DND-41 (cell line): Measurements from ENCODE around the gene IL10RA.

Source experiments
- ATAC-seq: fragments of 200-7000 bp; cut with Tn5 transposase; 3 replicates; pipeline ENCODE4 v1.9.1; 2021; ENCODE audit warnings: low read depth; ENCODE audit not compliant: insufficient read depth
- DNase-seq: peaks from one replicate; pipeline ENCODE4 v3.0.0-alpha.2; 2020
- H2AFZ ChIP-seq: 2 replicates; pipeline ENCODE4 v1.6.0; 2012; ENCODE audit warnings: low read depth, low read length
- H3K27ac ChIP-seq: 2 replicates; pipeline ENCODE4 v1.5.1; 2012; ENCODE audit warnings: low read length, inconsistent platforms
- H3K27me3 ChIP-seq: fragments of 200-600 bp; sonication (generic); 2 replicates; pipeline ENCODE4 v1.6.0; 2012; ENCODE audit warnings: low read length, mild to moderate bottlenecking, inconsistent platforms; ENCODE audit not compliant: insufficient read depth, poor library complexity
- H3K36me3 ChIP-seq: 2 replicates; pipeline ENCODE4 v1.5.1; 2012; ENCODE audit warnings: low read length, inconsistent platforms; ENCODE audit not compliant: insufficient read depth
- H3K4me1 ChIP-seq: 2 replicates; pipeline ENCODE4 v1.5.1; 2012; ENCODE audit warnings: mild to moderate bottlenecking, low read length; ENCODE audit not compliant: insufficient read depth
- H3K4me2 ChIP-seq: 2 replicates; pipeline ENCODE4 v1.6.0; 2012; ENCODE audit warnings: mild to moderate bottlenecking, moderate library complexity, low read length, inconsistent platforms; ENCODE audit not compliant: insufficient read depth
- H3K4me3 ChIP-seq, 2 experiments: fragments of 200-600 bp in 1 of 2; shearing (Covaris generic) in 1 of 2; 2 replicates each; pipeline ENCODE4 v1.5.1; 2012 to 2016; ENCODE audit warnings: inconsistent platforms in 2 of 2, low read length in 2 of 2, mild to moderate bottlenecking in 2 of 2, low read depth in 1 of 2, moderate library complexity in 1 of 2
- H3K79me2 ChIP-seq: 2 replicates; pipeline ENCODE4 v1.6.0; 2012; ENCODE audit warnings: low read length, inconsistent platforms; ENCODE audit not compliant: insufficient read depth
- H3K9ac ChIP-seq: 2 replicates; pipeline ENCODE4 v1.6.0; 2012; ENCODE audit warnings: low read depth, mild to moderate bottlenecking, inconsistent platforms, low read length, moderate library complexity
- H3K9me3 ChIP-seq: 2 replicates; pipeline ENCODE4 v1.5.1; 2012; ENCODE audit warnings: low read length, moderate library complexity, mild to moderate bottlenecking, inconsistent platforms; ENCODE audit not compliant: insufficient read depth, severe bottlenecking
- H4K20me1 ChIP-seq: 2 replicates; pipeline ENCODE4 v1.6.0; 2012; ENCODE audit warnings: low read length; ENCODE audit not compliant: insufficient read depth
- EZH2 ChIP-seq: IDR thresholded peaks from 3 replicates; pipeline ENCODE4 v1.6.1; 2012; ENCODE audit warnings: borderline replicate concordance, low read depth, mild to moderate bottlenecking, moderate library complexity, low read length, inconsistent platforms; ENCODE audit not compliant: severe bottlenecking
- TF ChIP-seq, protein P1 (sequence below): IDR thresholded peaks from 2 replicates; pipeline ENCODE4 v1.5.1; 2012; ENCODE audit warnings: borderline replicate concordance, low read length, moderate library complexity, mild to moderate bottlenecking; ENCODE audit not compliant: poor library complexity, severe bottlenecking; ENCODE audit errors: extremely low read depth

Gene IL10RA

GRCh38 chr11:117993988-117994745, 8.0 kb downstream of the IL10RA start:
- no peaks in the 10 kb centered on the region for H3K27me3 ChIP-seq
- no peak for DNase-seq
- H3K36me3 ChIP-seq = no peaks in the 10 kb centered on the region

DNA sequence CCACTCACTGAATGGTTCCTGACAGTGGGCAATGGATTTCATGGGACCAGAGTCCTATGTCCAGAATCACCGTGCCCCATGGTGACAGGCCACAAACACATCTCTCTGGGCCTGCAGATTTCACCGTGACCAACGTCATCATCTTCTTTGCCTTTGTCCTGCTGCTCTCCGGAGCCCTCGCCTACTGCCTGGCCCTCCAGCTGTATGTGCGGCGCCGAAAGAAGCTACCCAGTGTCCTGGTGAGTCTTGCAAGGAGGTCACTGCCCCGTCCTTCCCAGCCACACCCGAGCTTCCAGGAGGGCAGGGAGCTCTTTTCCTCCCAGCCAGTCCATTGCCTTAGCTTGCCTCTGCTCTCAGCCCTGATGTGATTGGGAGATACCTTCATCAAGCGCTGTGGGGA, 9.3 kb downstream of the IL10RA start:
- Histone ChIP-seq H3K4me1 (no peaks in the 10 kb centered on the region), H3K27me3 (no peaks in the 10 kb centered on the region), H3K27ac (no peak overlapping the region), H4K20me1 (no peaks in the 10 kb centered on the region), H3K9me3 (no peaks in the 10 kb centered on the region), H3K79me2 (no peaks in the 10 kb centered on the region), H3K36me3 (no peaks in the 10 kb centered on the region), H3K4me3 (no peak overlapping the region), H3K4me2 (no peak overlapping the region), H3K9ac (no peak overlapping the region), H2AFZ (no peak overlapping the region)
- DNase-seq (no peak), ATAC-seq (no peak)
- TF ChIP-seq EZH2 = no peak
- TF ChIP-seq, protein P1, sequence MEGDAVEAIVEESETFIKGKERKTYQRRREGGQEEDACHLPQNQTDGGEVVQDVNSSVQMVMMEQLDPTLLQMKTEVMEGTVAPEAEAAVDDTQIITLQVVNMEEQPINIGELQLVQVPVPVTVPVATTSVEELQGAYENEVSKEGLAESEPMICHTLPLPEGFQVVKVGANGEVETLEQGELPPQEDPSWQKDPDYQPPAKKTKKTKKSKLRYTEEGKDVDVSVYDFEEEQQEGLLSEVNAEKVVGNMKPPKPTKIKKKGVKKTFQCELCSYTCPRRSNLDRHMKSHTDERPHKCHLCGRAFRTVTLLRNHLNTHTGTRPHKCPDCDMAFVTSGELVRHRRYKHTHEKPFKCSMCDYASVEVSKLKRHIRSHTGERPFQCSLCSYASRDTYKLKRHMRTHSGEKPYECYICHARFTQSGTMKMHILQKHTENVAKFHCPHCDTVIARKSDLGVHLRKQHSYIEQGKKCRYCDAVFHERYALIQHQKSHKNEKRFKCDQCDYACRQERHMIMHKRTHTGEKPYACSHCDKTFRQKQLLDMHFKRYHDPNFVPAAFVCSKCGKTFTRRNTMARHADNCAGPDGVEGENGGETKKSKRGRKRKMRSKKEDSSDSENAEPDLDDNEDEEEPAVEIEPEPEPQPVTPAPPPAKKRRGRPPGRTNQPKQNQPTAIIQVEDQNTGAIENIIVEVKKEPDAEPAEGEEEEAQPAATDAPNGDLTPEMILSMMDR = no peak

More at GRCh38 chr11:117993988-117994745, 8.0 kb downstream of the IL10RA start:
- ATAC-seq = peak; percentile 45; the same call in 1 of the 3 replicates
- Histone ChIP-seq H3K9ac (no peak overlapping the region), H3K9me3 (no peaks in the 10 kb centered on the region), H3K27ac (no peak overlapping the region), H3K4me3 (no peak overlapping the region), H3K4me1 (no peaks in the 10 kb centered on the region), H4K20me1 (no peaks in the 10 kb centered on the region), H2AFZ (no peak overlapping the region), H3K4me2 (no peak overlapping the region), H3K79me2 (no peaks in the 10 kb centered on the region)
- no peak for TF ChIP-seq EZH2
- TF ChIP-seq, protein P1 = no peak

GRCh38 chr11:117996058-117996457, 9.9 kb downstream of the IL10RA start:
- H3K27me3 ChIP-seq = no peaks in the 10 kb centered on the region
- H3K4me1 ChIP-seq = peaks cover under 1% of the 10 kb centered on the region; the same call in 1 of the 2 replicates
- no peak overlapping the region for H3K27ac ChIP-seq
- no peak overlapping the region for H3K9ac ChIP-seq
- ATAC-seq = no peak
- no peaks in the 10 kb centered on the region for H3K9me3 ChIP-seq
- H3K36me3 ChIP-seq = no peaks in the 10 kb centered on the region
- H4K20me1 ChIP-seq = no peaks in the 10 kb centered on the region
- TF ChIP-seq EZH2 = no peak
- TF ChIP-seq, protein P1 = no peak
- no peak for DNase-seq
- H3K4me3 ChIP-seq = no peak overlapping the region
- no peaks in the 10 kb centered on the region for H3K79me2 ChIP-seq
- H3K4me2 ChIP-seq = no peak overlapping the region
- no peak overlapping the region for H2AFZ ChIP-seq
